GF-D8 (cell line): Measurements from ENCODE around the gene B3GNT7.
A peak's percentile ranks its signal among the peaks of the same experiment; 100 is the strongest.

Source experiments
- DNase-seq: peaks from one replicate; lab custom pipeline; 2025; lab: John Stamatoyannopoulos, UW

The B3GNT7 gene

DNA sequence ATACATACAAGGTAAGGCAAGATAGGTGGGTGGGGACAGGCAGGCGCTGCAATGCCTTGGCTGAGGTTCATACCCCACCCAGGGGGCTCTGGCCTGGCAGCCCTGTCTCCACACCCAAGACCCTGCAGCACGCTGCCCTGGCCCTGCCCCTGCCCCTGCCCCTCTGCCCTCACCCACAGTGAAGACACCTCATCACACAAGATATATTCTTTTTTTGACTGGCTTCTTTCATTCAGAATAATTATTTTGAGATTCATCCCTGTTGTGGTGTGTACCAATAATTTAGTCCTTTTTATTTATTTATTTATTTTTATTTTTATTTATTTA is 11.4 kb upstream of the B3GNT7 start:
- no peak for DNase-seq

DNA sequence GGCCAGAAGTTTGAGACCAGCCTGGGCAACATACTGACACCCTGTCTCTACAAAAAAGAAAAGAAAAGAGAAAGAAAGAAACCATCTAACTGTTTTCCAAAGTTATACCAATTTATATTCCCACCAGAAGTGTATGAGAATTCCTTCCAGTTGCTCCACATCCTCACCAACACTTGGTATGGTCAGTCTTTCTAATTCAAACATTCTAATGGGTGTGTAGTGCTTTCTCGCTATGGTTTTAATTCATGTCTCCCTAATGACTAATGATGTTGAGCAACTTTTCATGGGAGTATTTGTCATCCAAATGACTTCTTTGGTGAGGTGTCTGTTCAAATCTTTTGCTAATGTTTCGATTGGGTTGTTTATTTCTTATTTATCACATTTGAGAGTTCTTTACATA is 10.5 kb upstream of the B3GNT7 start:
- no peak for DNase-seq

DNA sequence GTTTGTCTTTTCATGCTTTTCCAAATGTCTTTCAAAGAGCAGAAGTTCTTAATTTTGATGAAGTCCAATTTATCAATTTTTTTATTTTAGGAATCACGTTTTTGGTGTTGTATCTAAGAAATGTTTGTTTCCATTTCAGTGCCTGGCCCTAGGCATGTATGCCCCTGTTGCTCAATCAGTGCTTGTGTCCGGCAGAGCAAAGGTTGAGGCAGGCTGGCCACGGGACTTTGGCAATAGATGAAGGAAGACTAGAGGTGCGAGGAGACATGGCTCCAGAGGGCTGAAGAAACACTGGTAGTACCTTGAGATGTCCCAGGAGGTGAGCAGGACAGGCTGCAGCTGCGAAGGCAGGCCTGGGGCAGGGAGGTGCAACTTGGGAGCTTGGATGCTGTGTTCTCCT is 10.1 kb upstream of the B3GNT7 start:
- no peak for DNase-seq

DNA sequence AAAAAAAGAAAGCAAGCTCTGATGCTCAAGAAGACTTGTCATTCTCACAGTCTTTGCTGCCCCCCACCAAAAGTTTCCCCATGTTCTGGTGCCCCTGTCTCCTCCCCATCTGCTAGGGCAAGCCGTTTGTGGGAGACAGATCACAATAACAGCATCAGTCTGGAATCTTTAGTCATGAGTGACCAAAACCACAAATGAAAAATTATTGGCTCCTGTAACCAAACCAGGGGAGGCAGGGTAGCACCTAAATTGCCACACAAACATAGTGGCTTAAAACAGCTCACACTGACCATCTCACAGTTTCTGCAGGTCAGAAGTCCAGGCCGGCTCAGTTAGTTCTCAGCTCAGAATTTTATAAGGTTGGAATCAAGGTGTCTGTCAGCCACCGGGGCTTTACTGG is 9.1 kb upstream of the B3GNT7 start:
- no peak for DNase-seq

DNA sequence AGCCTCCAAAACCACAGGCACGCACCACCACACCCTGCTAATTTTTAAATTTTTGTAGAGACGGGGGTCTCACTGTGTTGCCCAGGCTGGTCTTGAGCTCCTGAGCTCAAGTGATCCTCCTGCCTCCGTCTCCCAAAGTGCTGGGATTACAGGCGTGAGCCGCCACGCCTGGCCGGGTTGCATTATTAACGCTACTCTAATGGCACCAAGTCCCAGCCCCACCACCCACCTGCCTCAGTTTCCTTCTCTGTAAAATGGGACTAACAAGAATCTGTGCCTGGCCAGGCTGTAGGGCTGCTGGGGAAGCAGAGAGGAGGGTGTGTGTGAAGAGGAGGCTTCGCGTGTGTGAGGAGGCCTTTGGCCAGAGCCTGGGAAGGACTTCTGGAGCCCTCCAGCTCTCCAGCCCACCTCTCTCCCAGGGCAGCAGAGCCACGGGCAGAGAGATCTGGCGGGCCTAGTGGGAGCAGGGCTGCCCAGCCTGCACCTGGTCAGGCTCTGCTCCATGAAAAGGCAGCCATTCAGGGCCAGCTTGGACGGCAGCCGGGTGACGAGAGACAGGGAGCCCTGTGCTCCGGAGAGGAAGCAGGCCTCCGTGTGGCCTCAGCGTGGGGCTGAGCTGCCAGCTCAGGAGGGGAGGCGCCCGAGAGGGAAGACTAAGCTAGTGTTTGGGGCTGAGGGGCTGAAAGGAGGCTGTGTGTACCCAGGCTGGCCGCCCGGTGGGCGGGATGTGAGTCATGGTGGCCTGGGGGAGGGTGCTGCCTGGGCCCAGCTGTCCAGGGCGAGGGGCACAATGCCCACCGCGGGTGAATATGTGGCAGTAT is 7.4 kb upstream of the B3GNT7 start:
- DNase-seq: no peak

DNA sequence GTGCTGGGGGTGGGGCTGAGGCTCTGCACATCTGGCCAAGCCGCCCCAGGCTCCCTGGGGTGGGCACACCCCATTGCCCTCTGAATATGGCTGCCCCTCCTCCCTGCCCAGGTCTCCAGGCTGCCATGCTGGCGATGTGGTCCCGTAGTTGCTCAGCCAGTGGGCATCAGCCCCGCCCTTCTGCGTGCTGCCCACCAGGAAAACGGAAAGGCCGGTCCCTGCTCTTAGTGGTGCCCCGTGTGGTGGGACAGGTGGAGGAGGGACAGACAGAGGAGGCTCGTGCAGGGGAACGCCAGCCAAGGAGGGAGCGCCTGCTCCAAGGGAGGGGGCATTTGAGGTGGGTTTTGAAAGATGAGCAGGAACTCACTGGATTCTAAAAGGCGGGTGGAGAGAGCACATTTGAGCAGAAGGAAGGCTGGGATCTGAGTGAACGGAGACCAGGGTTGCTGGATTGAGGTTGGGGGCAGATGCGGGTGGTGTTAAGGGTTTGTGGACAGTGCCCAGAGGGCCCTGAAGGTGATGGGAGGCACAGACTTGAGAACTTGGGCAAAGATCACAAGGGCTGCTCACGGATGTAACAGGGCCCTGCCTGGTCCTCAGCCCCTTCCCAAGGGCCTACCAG is 6.7 kb upstream of the B3GNT7 start:
- DNase-seq: no peak

DNA sequence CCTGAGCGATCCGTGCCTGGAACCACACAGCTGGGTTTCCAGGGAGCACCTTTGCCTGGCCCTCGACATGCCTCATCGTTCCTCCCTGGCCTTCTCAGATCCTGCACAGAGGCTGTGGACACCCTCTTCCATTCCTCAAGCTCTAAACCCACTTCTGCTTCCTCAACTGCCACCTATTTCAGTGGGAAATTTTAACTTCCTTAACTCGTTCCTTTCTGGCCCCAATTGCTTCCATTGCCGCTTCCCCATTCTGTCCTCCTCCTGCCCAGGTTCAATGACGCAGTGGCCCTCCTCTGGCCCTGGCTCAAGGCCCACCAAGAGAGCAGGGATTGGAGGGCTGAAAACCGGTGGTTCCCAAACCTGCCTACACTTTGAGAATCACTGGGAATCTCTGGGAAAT is 4.8 kb upstream of the B3GNT7 start:
- no peak for DNase-seq

DNA sequence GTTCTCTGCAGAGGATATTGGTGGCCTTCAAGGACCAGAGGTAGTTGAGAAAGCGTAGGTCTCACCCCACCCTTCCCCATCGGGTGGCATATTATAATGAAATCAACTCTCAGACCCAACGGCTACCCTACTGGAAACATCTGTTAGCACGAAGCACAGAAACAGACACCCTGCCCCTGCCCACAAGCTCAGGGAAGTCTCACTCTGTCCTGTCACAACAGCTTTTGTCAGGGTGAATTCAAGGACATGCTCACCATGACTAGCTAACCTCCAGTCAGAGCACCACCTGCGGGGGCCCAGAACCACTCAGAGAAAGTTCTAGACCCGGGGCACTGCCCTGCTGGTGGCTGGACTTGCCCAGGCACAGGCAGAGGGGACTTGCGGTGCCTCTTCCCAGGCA is 3.5 kb upstream of the B3GNT7 start:
- peak; percentile 55 for DNase-seq

DNA sequence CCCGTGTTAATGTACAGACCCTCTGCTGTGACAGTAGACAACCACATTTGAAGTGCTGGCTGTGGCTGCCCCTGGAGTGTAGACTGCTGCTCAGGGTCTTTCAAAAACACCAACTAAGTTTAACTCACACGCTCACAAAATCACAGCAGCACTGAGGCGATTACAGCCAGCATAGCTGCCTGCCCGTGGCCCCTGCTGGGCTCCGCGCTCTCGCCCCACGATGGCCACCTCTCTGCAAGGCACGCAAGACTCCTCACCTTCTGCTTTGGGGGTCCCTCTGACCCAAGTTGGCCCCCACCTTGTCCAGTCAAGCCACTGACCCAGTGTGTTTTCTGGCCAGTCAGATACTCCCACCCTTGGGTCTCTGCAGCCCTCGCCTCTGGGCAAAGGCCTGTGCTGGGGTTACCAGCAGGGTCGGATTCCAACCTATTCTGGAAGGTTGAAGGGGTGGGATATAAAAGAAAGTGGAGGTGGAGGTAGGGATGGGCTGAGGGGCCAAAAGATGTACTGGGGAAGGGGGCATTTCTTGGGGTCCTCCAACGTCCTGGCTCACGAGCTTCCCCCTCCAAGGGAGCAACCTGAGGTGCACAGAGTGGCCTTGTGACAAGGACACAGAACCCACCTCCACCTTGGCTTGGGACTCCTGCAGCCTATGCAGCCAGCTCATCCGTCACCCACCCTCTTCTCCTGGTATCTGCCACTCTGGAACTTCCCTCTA is 2.9 kb upstream of the B3GNT7 start:
- DNase-seq: no peak

DNA sequence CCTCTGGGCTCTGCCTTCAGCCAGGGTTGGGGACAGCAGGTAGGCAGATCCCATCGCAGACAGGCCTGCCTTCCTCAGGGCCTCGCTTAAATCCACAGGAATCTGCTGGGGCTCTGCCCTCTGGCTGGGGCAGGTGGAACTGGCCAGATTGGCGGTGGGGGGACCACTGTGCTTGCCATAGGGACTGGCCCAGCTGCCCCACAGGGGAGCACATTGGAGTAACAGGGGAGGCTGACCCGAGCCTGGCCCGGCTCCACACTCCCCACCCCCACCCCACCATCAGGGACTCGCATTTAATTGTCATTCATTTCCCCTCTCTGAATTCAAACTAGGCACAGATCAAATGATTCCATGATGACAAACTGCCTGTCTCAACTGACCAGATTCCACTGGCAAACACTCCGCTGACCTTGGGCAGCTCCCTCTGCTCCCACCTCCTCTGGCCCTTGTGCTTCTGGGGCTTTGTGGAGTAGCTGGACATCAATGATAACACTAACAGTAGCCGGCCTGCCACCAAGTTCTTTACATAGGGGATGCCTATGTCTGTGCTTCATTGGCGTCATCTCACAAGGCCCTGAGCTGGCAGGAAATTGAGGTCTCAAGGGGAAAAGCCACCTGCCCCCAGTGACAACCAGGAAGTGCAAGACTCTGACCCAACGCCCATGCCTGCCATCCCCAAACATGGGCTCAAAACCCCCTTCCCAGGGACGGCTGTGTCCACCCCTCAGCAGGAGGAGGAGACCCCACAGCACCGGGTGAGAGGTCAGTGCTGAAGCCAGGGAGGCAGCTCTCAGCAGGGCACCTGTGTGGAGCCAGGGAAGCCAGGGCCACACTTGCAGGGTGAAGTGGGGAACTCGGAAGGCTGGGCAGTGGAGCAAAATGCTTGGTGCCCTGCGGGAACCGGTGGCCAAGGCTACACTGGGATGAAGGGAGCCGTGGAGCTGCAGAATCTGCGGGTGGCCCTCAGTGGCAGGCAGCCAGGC is 2.1 kb upstream of the B3GNT7 start:
- DNase-seq: no peak

DNA sequence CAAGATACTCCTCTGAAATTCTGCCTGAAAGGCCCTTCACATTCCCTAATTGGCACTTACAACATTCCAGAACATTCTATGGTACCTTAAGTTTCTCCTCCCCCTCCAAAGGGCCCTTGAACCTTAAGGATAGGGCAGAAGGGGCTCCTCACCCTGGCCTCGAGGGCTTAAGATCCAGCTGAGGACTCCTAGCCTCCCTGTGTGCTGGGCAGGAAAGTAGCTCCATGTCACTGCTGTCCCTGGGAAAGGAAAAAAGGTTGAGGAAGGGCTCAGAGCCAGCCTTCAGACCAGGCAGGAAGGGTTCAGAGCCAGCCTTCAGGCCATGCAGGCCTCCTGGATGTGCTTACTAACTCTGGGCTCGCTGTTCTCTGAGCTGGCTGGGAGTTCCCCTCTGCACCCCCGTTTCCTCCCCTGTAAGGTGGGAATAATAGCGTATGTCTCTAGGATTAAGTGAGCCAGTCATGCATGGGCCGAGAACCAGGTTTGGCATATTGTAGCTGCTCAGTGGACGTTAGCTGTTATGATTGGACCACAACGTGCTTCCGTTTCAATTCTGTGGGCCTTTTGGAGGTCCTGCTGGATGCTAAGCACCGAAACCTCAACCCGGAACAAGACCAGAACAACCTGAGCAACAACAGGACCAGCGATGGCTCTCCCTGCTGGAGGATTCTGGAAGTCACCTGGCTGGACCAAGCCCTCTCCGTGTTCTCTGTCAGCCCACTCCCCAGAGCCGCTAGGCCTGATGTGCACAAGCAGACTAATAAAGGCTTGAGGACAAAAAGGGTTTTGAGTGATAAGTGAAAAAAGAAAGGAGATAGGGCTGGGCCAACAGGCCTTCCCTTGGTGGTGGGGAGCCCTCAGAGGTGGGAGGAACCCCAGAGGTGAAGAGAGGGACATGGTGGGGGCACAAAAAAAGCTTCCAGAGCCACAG is 1.0 kb upstream of the B3GNT7 start:
- DNase-seq: no peak

DNA sequence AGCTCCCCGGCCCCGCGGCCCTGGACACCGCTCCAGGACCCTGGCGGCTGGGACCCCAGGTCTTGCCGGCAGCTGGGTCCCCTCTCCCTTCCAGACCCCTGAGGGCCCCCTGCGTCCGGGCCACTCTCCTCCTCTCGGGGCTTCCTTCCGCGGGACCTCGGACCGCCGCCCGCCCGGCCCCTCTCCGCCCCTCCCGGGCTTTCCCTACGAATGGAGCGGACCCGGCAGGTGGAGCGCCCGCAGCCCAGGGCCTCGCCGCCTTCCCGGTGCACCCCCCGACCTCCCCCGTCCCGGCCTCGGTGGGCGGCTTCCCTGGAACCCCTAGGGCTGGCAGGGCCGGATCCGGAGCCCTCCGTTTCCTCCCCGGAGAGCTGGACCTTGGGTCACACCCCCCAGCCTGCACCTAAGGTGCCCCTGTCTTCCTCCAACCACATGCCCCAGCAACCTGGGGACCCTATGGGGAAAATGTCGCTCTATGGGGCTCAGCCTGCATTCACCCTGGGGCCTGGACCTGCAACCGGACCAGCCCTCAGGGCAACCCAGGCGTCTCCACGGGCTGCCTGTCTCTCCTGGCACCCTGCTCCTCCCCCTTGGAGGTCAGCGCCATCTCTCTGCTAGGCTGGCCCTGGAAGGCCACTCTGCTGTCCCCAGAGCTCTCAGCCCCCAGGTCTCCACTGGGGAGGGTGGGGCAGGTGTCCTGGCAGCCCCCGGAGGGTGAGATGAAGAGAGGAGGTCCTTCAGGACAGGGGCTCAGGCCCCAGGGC is 730 bp downstream of the B3GNT7 start:
- no peak for DNase-seq

DNA sequence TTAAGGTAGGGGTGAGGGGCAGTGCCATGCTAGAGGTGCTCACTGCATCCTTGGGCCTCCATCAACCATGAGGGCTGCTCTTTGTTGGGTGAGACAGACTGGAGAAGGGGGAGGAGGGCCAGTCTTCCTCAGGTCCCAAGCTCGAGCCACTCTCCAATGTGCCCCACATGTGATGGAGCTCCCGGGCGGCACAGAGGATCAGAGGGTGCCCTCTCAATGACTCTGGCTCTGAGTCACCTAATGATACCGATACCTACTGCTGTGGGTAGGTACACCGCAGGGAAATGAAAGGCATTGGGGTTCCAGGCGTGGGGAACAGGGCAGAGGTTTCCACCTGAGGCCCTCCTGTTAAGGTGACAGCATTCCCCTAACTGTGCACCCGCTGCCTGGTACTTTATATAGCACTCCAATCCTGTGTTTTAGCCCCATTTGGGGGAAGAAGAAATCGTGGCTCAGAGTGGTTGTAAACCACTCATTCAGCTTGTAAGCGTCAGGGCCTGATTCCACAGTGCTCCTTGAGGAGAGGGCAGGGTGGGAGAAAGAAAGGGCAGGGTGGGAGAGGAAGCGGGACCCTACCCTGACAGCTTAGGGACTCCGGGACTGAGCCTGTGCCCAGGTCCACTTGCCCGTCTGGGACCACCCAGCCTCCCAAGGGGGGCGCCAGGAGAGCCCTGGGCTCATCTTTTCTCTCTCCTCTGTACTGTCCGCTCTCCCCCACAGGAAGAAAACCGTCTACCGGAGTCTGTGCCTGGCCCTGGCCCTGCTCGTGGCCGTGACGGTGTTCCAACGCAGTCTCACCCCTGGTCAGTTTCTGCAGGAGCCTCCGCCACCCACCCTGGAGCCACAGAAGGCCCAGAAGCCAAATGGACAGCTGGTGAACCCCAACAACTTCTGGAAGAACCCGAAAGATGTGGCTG is 1.8 kb downstream of the B3GNT7 start:
- DNase-seq: no peak

DNA sequence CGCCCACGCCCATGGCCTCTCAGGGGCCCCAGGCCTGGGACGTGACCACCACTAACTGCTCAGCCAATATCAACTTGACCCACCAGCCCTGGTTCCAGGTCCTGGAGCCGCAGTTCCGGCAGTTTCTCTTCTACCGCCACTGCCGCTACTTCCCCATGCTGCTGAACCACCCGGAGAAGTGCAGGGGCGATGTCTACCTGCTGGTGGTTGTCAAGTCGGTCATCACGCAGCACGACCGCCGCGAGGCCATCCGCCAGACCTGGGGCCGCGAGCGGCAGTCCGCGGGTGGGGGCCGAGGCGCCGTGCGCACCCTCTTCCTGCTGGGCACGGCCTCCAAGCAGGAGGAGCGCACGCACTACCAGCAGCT is 2.4 kb downstream of the B3GNT7 start:
- no peak for DNase-seq

DNA sequence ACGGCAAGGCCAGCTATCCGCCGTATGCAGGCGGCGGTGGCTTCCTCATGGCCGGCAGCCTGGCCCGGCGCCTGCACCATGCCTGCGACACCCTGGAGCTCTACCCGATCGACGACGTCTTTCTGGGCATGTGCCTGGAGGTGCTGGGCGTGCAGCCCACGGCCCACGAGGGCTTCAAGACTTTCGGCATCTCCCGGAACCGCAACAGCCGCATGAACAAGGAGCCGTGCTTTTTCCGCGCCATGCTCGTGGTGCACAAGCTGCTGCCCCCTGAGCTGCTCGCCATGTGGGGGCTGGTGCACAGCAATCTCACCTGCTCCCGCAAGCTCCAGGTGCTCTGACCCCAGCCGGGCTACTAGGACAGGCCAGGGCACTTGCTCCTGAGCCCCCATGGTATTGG is 3.1 kb downstream of the B3GNT7 start:
- DNase-seq: no peak

DNA sequence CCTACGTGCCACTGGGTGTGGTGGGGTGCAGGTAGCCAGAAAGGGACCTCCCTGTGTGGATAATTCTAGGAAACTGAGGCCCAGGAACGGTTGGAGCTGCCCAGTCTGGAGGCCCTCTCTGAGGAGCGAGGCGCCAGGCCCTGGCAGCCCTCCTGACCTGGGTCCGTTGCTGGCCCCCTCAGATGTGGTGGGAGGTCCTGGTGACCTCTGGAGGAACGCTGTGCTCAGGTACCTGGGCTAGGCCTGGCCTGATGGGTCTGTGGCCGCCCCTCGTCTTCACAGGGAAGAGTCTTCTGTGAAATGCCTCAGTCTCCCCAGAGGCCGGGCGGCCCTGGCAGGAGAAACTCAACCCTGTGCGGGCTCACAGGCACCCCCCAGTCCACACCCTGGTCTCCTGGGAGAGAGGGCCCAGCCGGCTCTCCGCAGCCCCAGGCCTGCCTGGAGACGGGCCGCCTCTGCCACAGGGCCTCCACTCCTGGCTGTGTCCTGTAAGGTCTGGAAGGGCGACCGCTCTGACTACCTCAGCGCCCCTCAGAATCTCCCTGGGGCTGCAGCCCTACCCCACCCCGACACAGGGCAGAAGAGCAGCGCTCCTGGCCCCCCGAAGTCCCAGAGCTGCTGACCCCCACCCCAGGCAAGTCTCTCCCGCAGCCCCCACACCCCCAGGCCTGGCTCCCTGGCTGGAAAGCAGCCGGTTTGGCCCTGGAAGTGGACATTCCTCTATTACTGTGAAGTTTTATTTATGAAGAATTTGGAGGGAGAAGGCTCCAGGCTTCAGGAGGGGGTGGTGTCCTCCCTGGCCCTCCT is 3.7 kb downstream of the B3GNT7 start:
- DNase-seq: no peak

DNA sequence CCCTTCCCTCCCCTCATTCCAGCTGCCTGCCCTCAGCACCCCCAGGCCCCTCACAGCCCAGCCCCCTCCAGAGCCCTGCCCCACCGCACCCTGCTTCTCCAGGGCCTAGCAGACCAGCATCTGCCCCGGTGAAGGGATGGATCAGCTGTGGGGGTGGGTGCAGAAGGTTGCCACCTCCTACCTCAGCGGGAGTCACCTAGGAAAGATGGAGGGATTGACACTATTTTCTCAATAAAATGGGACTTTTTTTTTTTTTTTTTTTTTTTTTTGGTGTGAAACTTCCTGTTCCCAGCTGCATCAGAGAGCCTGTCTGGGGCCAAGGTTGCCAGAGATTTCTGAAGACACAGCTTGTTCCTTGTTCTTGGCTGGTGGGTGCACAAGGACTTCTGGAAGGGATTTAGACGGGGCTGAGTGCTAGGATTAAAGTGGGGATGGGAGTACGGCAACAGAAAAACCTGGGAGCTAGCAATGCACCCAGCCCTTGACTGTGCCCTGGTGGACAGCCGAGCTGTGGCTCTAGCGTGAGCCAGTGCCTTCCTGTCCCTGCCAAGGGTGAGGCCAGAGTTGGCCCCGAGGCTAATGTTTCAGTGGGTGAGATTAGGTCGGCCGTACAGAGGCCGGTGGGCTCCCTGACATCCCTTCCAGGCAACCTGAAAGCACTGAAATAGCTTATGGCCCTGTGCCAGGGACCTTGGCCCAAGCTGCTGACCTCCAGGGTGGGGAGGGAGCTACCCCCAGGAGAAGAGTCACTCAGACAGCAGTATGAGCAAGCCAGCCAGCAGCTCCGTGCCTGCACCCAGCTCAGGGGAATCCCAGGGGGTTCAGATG is 4.6 kb downstream of the B3GNT7 start:
- no peak for DNase-seq
